ENCODE measurements around the gene ENTPD1. TPM values are rescaled to one million over a fixed set of nuclear protein-coding genes. Genes with fewer than 3 reads are reported as not detected.

ENTPD1 gene
- total RNA-seq, 1 donor from 2014 or later, result 1.6 TPM

DNA sequence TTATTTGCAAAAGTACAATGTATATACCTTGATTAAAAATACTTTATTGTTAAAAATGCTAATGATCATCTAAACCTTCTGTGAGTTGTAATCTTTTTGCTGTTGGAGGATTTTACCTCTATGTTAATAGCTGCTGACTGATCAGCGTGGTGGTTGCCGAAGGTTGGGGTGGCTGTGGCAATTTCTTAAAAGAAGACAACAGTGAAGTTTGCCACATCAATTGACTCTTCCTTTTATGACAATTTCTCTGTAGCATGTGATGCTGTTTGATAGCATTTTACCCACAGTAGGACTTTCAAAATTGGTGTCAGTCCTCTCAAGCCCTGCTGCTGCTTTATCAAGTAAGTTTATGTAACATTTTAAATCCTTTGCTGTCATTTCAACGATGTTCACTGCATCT is 16.9 kb upstream of the ENTPD1 start:
- Mint-ChIP-seq H3K4me3 (no peak overlapping the region), H3K27ac (no peak overlapping the region), H3K36me3 (no peaks in the 10 kb centered on the region), H3K27me3 (ENCODE audit: insufficient read depth, low read depth) (no peaks in the 10 kb centered on the region), H3K9me3 (no peaks in the 10 kb centered on the region), H3K4me1 (peaks cover 8% of the 10 kb centered on the region)
- no peak for TF ChIP-seq EZH2phosphoT487 (IDR thresholded peaks at IDR 0.05)
- TF ChIP-seq CTCF (IDR thresholded peaks at IDR 0.05), result no peak
- TF ChIP-seq EZH2 (IDR thresholded peaks at IDR 0.05), result no peak
- Histone ChIP-seq H3K9me3 (ENCODE audit: low read depth) (no peaks in the 10 kb centered on the region), H3K79me2 (ENCODE audit: low read depth) (no peaks in the 10 kb centered on the region), H3K4me1 (peaks cover 6% of the 10 kb centered on the region), H3K9ac (no peak overlapping the region), H3K36me3 (no peaks in the 10 kb centered on the region), H3K4me2 (no peak overlapping the region), H4K20me1 (ENCODE audit: low read depth) (no peaks in the 10 kb centered on the region), H2AFZ (replicated peaks) (no peak overlapping the region), H3K27ac (no peak overlapping the region), H3K4me3 (no peak overlapping the region), H3K27me3 (no peaks in the 10 kb centered on the region), H3F3A (ENCODE audit: low read depth) (no peaks in the 10 kb centered on the region)
- no peak for DNase-seq (ENCODE audit: low spot score)

DNA sequence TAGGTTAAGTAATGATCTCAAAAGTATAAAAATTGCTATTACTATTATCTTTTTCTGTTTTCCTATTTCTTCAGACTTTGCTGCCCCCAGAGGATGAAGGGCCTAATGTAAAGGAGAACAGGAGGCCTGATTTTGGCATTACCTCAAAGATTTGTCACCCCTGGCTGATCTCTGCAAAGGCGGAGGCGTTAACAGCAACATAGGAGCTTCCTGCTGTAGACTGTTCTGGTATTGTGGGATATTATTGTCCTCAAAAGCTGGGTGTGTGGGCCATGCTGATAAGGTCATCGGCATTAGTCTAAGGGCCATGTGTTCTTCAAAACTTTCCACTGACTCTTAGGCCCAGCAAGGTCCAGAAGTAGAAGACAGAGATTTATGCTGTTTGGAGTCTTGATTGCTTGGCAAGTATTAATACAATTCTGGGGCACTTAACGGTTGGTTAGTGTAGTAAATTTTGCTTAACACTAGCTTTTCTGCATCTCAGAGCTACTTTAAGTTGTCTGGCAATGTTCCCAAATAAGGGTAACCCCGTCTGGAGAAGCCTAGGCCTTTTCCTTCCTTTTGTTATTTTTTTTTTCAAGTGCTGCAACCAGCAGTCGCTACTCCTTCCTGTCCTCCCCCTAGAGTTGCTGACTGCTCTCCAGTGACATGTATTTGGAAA is 14.0 kb upstream of the ENTPD1 start:
- H3K27ac Mint-ChIP-seq, result no peak overlapping the region
- Histone ChIP-seq H3K4me3 (no peak overlapping the region), H3K4me1 (peaks cover 6% of the 10 kb centered on the region), H3K9ac (no peak overlapping the region), H3K9me3 (ENCODE audit: low read depth) (no peaks in the 10 kb centered on the region), H3K4me2 (no peak overlapping the region), H3K36me3 (no peaks in the 10 kb centered on the region), H4K20me1 (ENCODE audit: low read depth) (no peaks in the 10 kb centered on the region), H3K27me3 (no peaks in the 10 kb centered on the region), H2AFZ (replicated peaks) (peak overlapping the region; percentile 83), H3K79me2 (ENCODE audit: low read depth) (no peaks in the 10 kb centered on the region), H3F3A (ENCODE audit: low read depth) (no peaks in the 10 kb centered on the region), H3K27ac (no peak overlapping the region)
- no peaks in the 10 kb centered on the region for H3K9me3 Mint-ChIP-seq
- no peak for DNase-seq (ENCODE audit: low spot score)
- H3K36me3 Mint-ChIP-seq, result no peaks in the 10 kb centered on the region
- TF ChIP-seq CTCF (IDR thresholded peaks at IDR 0.05) (no peak), EZH2 (IDR thresholded peaks at IDR 0.05) (no peak), EZH2phosphoT487 (IDR thresholded peaks at IDR 0.05) (no peak)
- no peaks in the 10 kb centered on the region for H3K27me3 Mint-ChIP-seq (ENCODE audit: insufficient read depth, low read depth)
- H3K4me3 Mint-ChIP-seq, result no peak overlapping the region
- H3K4me1 Mint-ChIP-seq, result peaks cover 8% of the 10 kb centered on the region

DNA sequence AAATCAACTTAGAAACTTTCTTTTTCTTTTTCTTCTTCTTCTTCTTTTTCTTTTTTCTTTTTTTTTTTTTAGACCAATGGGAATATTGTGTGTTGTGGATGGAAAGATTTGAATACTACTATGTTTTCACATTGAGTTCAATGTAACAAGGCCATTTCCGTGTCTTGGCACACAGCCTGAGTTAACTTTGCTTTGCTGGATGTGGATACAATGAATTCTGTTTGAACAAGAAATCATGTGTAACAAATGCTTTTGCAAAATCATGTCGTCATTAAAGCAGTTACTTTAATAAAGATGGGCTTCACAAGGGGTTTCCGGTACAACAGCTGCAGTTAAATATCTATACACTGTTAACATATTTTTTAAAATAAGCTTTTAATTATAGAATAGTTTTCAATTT is 13.5 kb upstream of the ENTPD1 start:
- no peak overlapping the region for H3K4me2 ChIP-seq
- H3K9me3 Mint-ChIP-seq, result no peaks in the 10 kb centered on the region
- no peak overlapping the region for H3K27ac Mint-ChIP-seq

More for the DNA sequence above, 13.5 kb upstream of the ENTPD1 start:
- Histone ChIP-seq H3K79me2 (ENCODE audit: low read depth) (no peaks in the 10 kb centered on the region), H3K4me3 (no peak overlapping the region), H3K9ac (no peak overlapping the region), H3K9me3 (ENCODE audit: low read depth) (no peaks in the 10 kb centered on the region), H3K27ac (no peak overlapping the region), H3K4me1 (peaks cover 6% of the 10 kb centered on the region), H4K20me1 (ENCODE audit: low read depth) (no peaks in the 10 kb centered on the region), H2AFZ (replicated peaks) (no peak overlapping the region), H3F3A (ENCODE audit: low read depth) (no peaks in the 10 kb centered on the region), H3K27me3 (no peaks in the 10 kb centered on the region), H3K36me3 (no peaks in the 10 kb centered on the region)
- Mint-ChIP-seq H3K4me1 (peaks cover 8% of the 10 kb centered on the region), H3K4me3 (no peak overlapping the region), H3K27me3 (ENCODE audit: insufficient read depth, low read depth) (no peaks in the 10 kb centered on the region), H3K36me3 (no peaks in the 10 kb centered on the region)
- TF ChIP-seq EZH2phosphoT487 (IDR thresholded peaks at IDR 0.05), result no peak
- TF ChIP-seq CTCF (IDR thresholded peaks at IDR 0.05), result no peak
- DNase-seq (ENCODE audit: low spot score), result no peak

All from neural progenitor cell (in vitro differentiated cells).